ENCODE results near the gene BTRC.
A peak's percentile ranks its signal among the peaks of the same experiment; 100 is the strongest.
"Not testable (repeated sequence)": the region's sequence is repeated elsewhere in the genome, so short reads cannot be mapped to it uniquely, and the experiment has no call there.

The BTRC gene

GRCh38 chr10:101353692-101354327 lies at the start of gene BTRC:
TSS of gene BTRC (plus strand) at chr10:101354165. CDS start at chr10:101354181, 16 bp downstream.
- peak; percentile 70 for DNase-seq

GRCh38 chr10:101304316-101304715 lies 49.6 kb upstream of the BTRC start:
- no peak for DNase-seq

GRCh38 chr10:101305320-101306241 lies 48.4 kb upstream of the BTRC start:
- no peak for DNase-seq

GRCh38 chr10:101308051-101308450 lies 45.9 kb upstream of the BTRC start:
- DNase-seq = no peak

- DNase-seq = no peak
Measured at GRCh38 chr10:101310529-101311184, 43.3 kb upstream of the BTRC start.

- no peak for DNase-seq
Measured at GRCh38 chr10:101311185-101312066, 42.5 kb upstream of the BTRC start.

GRCh38 chr10:101319241-101319915 lies 34.6 kb upstream of the BTRC start:
- DNase-seq = no peak

GRCh38 chr10:101321073-101321472 lies 32.9 kb upstream of the BTRC start:
- DNase-seq = no peak

GRCh38 chr10:101322266-101323108 lies 31.5 kb upstream of the BTRC start:
- no peak for DNase-seq

- DNase-seq = no peak
Measured at GRCh38 chr10:101323495-101323894, 30.5 kb upstream of the BTRC start.

- DNase-seq = not testable (repeated sequence)
Measured at GRCh38 chr10:101327454-101327853, 26.5 kb upstream of the BTRC start.

GRCh38 chr10:101329341-101330032 lies 24.5 kb upstream of the BTRC start:
- DNase-seq = no peak

GRCh38 chr10:101330231-101330630 lies 23.7 kb upstream of the BTRC start:
- no peak for DNase-seq

GRCh38 chr10:101330631-101331225 lies 23.2 kb upstream of the BTRC start:
- DNase-seq = no peak

- DNase-seq = no peak
Measured at GRCh38 chr10:101331956-101332355, 22.0 kb upstream of the BTRC start.

GRCh38 chr10:101334259-101334658 lies 19.7 kb upstream of the BTRC start:
- not testable (repeated sequence) for DNase-seq

- no peak for DNase-seq
Measured at GRCh38 chr10:101336382-101336781, 17.6 kb upstream of the BTRC start.

GRCh38 chr10:101337836-101338235 lies 16.1 kb upstream of the BTRC start:
- no peak for DNase-seq

GRCh38 chr10:101341438-101341837 lies 12.5 kb upstream of the BTRC start:
- no peak for DNase-seq

- no peak for DNase-seq
Measured at GRCh38 chr10:101346177-101346576, 7.8 kb upstream of the BTRC start.
